Left renal pelvis (tissue), 4 donors: ENCODE measurements around the gene EPGN. TPM values are rescaled to one million over a fixed set of nuclear protein-coding genes. Genes with fewer than 3 reads are reported as not detected.

Experiments
- DNase-seq, 4 donors: peaks; one replicate each; pipeline ENCODE4 v3.0.0-alpha.2; 2013; ENCODE audit warnings: low read depth in 4 of 4, low spot score in 3 of 4
- polyA plus RNA-seq, 4 donors: library from polyadenylated mRNA; unstranded; fragments of 120-200 nt; gene quantifications; one replicate each; pipeline ENCODE4 v1.2.1, GENCODE V29; 2013; ENCODE audit not compliant: insufficient read length in 4 of 4

The EPGN gene
- 1 to 10 TPM in 3 of 4 donors, not detected in 1; 1.6 to 2.0 (median 1.7) TPM for polyA plus RNA-seq

- no peak for DNase-seq
Measured at GRCh38 chr4:74308215-74308614, at the start of gene EPGN. Gene EPGN (plus strand): TSS chr4:74308470. CDS start chr4:74308534, 64 bp downstream.

GRCh38 chr4:74258963-74259362, 49.3 kb upstream of the EPGN start:
- no peak for DNase-seq

GRCh38 chr4:74260036-74260435, 48.2 kb upstream of the EPGN start:
- DNase-seq = no peak

- no peak for DNase-seq
Measured at GRCh38 chr4:74262522-74262921, 45.7 kb upstream of the EPGN start.

- no peak for DNase-seq
Measured at GRCh38 chr4:74263551-74263950, 44.7 kb upstream of the EPGN start.

GRCh38 chr4:74266081-74266480, 42.2 kb upstream of the EPGN start:
- no peak for DNase-seq

GRCh38 chr4:74267998-74268606, 40.2 kb upstream of the EPGN start:
- no peak for DNase-seq

- no peak for DNase-seq
Measured at GRCh38 chr4:74268643-74269042, 39.6 kb upstream of the EPGN start.

- DNase-seq = no peak
Measured at GRCh38 chr4:74278490-74278889, 29.8 kb upstream of the EPGN start.

GRCh38 chr4:74279716-74280115, 28.6 kb upstream of the EPGN start:
- no peak for DNase-seq

GRCh38 chr4:74282926-74283325, 25.3 kb upstream of the EPGN start:
- no peak for DNase-seq

- no peak for DNase-seq
Measured at GRCh38 chr4:74283614-74284013, 24.7 kb upstream of the EPGN start.

GRCh38 chr4:74284053-74284452, 24.2 kb upstream of the EPGN start:
- no peak for DNase-seq

- DNase-seq = no peak
Measured at GRCh38 chr4:74287164-74287563, 21.1 kb upstream of the EPGN start.

GRCh38 chr4:74287791-74288190, 20.5 kb upstream of the EPGN start:
- DNase-seq = no peak

GRCh38 chr4:74291471-74291870, 16.8 kb upstream of the EPGN start:
- DNase-seq = no peak

GRCh38 chr4:74292111-74292870, 16.0 kb upstream of the EPGN start:
- DNase-seq = no peak

GRCh38 chr4:74293558-74293957, 14.7 kb upstream of the EPGN start:
- no peak for DNase-seq

- DNase-seq = no peak
Measured at GRCh38 chr4:74294681-74295080, 13.6 kb upstream of the EPGN start.

- DNase-seq = no peak
Measured at GRCh38 chr4:74297539-74297938, 10.7 kb upstream of the EPGN start.

- DNase-seq = no peak
Measured at GRCh38 chr4:74304095-74304625, 4.1 kb upstream of the EPGN start.

- DNase-seq = no peak
Measured at GRCh38 chr4:74305000-74305399, 3.3 kb upstream of the EPGN start.
